HG03060 (cell line): ENCODE data around the gene NCS1.
A peak's percentile ranks its signal among the peaks of the same experiment; 100 is the strongest.
"Not testable (repeated sequence)": the region's sequence is repeated elsewhere in the genome, so short reads cannot be mapped to it uniquely, and the experiment has no call there.

ENCODE experiments used
- ATAC-seq: cut with Tn5 transposase; IDR thresholded peaks from one replicate; pipeline ENCODE4 v1.9.1; 2021; ENCODE audit warnings: low read depth, moderate number of reproducible peaks; ENCODE audit not compliant: unreplicated experiment

The NCS1 gene

DNA sequence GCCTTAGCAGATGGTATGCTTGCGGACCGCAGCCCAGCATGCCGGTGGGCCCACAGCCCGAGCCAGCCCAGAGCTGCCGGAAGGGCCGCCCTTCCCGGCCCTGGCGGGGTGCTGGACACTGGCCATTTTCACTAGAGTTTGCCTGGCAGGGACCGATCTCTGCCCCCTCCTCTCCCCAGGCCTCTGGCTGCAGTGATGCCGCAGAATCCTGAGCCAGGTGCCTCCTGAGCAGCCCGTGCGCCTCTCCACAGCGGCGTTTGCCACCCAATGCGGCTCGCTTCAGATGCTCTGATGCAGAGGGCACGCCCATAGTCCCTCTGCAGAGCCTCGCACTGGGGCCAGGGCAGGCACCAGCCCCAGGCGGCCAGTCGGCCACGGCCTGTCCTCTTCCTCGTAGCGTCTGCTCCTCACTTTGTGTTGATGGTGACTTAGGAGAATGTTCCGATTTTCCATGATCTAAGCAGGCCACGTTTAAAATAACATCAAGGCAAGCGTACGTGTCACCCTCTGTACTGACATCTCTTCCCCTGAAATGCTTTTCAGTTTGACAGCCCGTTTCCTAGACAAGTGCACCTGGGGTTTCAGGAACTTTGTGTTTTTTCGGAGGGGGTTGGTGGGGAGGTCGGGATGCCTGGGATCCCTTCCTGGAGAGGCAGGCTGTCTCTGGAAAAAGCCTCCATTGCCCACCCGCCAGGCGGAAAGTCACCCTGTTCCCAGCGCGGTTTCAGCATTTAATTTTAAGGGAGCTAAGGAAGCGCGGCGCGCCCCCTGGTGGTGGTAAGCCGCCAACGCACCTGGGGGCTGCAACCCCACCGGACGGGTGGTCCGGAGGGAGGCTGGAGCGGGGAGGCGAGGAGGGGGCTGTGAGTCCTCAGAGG lies 63.6 kb downstream of the NCS1 start:
- no peak for ATAC-seq

DNA sequence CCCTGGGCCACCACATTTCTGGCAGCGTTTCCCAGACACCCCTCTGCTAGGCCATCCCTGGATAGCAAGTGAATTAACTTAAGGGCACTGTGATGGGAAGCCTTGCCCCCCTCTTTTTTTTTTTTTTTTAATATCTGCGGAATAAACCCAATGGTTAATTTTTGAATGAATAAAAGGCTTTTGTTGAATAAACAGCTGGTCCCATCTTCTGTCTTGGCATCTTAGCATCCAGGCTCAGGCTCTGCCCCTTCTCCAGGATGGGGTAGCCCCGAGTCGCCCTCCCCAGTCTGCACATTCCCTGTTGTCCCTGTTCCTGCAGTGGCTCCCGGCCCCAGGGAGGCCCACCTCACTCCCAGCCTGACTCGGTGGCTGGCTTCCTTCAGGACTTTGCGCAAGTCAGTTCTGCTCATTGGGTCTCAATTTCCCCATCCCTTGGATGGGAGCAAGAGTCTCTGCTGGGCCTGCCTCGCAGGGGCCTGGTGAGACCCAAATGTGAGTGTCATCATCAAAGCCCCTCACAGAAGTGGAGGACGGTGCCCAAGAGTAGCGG lies 64.3 kb downstream of the NCS1 start:
- ATAC-seq, result no peak

DNA sequence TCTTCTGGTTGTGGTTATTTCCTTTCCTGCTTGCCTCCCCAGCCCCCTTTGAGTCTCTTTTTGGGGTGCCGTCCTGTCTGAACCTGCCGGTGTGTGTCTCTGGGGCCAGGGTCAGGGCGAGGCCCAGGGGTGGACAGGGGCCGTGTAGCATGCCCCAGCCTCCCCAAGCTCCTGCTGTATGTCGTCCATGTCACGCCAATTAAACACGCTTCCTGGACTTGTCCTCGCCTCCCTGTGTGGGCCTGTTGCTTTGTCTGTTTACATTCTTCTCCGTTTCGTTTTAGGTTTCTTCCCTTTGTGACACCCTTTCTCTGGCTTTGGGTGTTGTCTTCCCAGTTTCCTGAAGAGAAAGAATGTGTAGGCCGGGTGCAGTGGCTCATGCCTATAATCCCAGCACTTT lies 64.9 kb downstream of the NCS1 start:
- ATAC-seq, result no peak

DNA sequence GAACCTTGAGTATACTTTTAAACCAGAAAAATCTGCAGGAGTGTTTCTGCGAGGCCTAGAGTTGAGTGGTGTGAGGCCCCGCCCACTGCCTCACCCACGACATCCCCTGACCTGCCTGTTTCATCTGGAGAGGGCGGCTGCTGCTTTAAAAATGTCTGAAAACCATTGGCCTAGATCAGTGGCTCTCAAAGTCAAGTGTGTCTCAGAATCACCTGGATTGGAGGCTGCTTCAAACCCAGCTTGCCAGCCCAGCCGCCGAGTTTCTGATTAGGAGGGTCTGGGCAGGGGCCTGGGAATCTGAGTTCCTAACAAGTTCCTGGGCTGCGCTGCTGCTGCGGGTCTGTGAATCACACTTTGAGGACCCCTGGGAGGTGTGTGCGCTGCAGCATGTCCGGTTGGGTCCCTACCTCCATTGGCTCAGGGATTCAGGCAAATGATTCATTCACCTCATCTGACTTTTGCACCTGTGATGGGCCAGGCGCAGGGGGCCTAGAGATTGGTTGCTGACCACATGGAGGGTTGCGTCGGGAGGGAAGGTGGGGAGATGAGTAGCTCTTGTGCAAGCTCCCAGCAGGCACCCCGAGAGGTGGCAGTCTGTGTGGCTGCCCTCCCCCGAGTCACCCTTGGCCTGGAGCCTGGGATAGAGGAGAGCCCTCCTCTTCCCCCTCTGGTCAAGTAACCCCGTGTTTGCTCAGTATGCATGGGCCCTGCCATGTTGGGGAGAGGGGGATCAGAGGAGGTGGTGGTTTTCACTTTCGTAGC lies 65.7 kb downstream of the NCS1 start:
- ATAC-seq, result no peak

DNA sequence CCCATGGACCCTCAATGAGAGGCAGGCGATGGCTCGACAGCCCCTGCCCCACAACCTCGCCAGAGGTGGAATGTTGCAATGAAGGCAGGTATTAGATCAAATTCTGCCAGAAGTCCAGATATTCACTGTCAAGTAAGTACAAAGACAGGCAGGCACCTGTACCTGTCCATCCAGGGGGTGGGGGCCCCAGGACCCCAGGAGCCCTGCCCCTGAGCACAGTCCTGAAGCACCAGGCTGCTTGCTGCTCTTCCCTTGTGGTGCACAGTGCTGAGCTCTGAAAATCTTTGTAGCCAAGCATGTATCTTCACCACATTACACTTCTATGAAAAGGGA lies 67.1 kb downstream of the NCS1 start:
- no peak for ATAC-seq

DNA sequence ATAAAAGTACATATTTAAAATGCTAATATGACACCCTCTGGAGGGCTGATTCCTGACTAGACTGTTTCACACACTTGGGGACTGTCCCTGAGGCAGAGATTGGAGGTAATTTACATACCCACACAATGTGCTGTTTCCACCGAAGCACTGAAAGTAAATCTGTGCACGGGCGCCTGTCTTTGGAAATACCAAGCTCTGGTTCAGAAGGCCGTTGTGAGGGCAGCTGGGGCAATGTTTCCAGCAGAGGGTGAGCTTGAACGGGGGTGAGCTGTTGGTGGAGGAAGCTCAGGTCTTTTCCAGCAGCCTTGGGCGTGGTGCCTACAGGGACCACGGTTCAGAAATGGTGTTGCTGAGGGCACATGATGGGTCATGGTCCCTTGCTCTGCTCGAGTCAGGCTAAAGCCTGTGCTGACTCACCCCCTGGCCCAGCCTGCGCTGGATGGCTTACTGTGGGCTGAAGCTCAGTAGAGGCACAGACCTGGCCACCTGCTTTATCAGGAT lies 67.6 kb downstream of the NCS1 start:
- peak; percentile 46 for ATAC-seq

DNA sequence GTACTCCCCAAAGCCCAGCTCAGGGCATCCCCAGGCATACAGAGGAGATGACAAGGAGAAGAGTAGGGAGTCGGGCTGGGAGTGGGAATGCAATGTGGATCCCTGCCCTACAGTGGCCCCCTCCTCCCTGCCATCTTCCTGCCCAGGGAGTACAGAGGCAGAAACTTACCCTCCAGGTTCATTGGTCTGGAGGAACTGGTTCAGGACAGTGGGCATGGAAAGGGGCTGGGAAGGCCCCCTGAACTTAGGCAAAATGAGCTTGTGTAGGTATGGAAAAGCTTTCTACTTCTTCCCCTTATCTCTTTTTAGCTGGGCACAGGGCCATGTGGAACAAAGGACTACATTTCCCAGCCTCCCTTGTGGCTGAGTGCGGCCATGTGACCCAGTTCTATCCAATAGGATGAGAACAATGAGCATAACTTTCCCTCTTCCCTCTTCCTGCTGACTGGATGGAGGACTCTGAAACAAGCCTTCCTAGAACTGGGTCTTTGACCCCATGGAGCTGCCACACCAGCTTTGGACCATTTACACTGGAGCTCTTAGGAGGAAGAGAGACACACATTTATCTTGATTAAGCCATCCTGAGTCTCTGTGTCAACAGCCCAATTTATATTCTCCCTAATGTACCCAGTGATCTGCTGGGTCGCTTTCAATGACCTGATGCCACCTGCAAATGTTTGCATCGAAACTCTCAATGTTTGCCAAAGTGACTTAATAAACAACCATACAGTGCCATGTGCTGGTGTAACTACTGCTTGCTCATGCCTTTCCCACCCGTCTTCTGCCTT lies 68.4 kb downstream of the NCS1 start:
- ATAC-seq, result no peak

DNA sequence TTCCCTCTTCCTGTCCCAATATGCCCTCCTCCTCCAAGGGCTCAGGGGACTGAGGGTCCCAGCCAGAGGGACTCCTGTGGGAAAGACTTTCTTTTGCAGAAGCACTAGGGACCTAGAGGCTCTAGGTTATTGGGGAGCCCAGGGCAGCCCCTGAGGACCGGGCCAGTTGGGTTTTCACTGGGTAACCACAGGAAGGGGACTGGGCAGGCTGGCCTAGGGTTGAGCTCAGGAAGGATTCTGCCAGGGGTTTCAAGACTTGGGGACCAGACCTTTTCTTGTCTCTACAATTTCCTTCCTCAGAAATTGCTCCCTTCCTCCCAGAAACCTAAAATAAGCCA lies 69.0 kb downstream of the NCS1 start:
- ATAC-seq, result no peak

DNA sequence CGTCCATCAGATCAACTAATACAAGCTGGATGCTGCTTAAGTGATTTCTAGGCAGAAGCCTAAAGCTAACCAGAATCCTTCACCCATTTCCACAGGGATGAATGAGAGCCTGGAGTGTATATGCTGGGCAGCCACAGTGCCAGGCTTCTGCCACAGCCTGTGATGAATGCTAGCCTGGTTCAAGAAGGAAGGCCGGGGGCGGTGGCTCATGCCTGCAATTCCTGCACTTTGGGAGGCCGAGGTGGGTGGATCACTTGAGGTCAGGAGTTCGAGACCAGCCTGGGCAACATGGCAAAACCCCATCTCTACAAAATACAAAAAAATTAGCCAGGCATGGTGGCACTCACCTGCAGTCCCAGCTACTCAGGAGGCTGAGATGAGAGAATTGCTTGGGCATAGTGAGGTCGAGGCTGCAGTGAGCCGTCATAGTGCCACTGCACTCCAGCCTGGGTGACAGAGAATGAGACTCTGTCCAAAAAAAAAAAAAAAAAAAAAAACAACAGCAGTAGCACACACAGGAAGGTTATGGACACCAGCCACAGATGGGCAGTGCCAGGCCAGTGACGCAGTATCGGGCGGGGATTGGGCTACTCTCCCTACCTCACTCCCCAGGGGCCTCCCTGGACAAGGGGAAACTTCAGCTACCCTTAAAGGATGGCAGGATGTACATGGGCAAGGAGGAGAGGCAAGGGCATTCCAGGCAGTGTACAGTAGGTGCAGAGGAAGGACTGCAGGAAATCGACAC lies 70.2 kb downstream of the NCS1 start:
- ATAC-seq, result no peak

DNA sequence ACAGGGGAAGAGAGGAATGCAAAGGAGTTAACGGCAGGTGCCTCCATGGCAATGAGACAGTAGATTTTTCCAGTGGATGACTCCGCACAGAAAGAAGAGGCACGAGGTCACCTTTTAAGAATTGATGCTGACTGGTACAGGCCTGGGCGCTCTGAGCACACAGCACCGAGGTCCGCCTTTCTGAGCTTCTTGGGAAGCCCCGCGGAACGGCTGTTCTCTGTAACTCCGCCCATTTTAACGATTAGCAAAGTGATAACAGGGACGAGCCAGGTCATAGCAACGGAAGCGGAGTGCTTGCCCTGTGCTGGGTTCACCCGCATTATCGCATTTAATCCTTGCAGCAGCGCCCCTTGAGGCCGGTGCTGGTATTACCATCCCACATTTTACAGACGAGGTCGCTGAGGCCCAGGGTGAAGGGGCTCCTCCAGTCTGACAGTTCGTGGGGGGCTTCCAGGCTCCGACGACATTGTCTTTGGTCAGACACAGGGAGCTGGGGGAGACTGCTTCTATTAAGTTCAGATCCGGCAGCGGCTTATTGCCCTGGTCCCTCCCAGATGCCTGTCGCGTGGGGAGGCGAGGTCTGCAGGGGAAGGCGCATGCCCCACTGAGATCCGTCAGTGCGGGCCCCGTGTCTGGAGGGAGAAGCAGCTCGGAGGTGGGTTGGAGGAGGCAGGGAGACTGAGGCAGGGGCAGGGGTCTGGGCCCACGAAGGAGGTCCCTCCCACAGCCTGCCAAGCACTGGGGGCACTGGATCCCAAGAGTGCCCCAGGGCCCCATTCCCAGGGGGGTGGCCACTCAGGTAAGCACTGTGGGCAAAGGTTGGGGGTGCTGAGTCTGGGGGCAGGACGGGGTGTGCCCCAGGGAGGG lies 71.0 kb downstream of the NCS1 start:
- ATAC-seq, result no peak

DNA sequence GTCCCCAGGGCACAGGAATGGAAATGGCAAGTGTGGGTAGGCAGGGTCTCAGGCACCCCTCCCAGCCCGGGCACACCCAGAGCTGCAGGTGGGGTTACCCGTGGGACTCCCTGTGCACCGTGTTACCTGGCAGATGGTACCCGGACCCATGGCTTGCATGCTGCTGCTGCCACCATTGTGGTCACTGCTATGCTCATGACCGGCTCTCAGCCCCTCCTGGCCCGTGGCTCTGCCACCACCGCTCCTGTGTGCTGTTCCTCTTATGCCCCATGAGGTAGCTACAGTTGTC lies 71.6 kb downstream of the NCS1 start:
- ATAC-seq, result no peak

DNA sequence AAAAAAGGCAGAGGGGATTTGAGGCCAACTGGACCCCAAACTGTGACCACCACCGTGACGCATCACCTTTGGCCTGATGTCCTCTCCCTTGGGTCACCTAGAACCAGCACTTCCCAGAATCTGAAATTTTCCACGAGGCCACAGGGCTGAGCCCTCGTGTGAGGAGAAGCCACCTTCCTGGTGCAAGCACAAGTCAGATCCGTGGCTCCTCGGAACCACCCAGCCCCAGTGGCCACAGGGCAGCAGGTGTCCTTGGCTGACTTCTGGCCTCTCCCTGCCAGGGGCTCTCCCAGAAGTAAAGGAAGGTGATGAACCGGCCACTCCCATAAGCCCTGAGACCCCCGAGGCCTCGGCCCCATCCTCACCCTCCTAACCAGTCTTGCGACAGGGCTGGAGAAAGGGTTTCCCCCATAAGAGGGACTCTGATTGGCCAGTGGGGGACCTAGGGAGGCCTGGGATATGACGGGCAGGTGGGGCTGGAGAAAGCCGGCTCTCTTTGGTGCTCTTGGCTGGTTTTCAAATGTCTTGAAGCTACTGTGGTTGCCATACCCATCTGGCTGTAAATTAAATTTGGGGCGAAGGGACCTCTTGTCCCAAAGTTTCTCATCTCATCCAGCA lies 72.5 kb downstream of the NCS1 start:
- ATAC-seq, result no peak

DNA sequence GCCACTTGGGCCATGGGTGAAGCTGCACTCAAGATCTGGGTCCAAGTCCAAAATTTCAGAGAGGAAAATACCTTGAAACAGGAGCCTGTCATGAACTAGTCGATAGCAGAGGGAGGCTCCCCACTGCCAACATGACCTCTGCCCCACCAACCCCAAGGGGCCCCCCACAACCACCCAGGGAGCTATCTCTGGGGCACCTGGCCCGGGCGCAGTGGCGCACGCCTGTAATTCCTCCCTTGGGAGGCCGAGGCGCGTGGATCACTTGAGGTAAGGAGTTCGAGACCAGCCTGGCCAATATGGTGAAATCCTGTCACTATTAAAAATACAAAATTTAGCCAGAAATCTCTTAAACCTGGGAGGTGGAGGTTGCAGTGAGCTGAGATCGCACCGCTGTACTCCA lies 73.3 kb downstream of the NCS1 start:
- ATAC-seq, result no peak

DNA sequence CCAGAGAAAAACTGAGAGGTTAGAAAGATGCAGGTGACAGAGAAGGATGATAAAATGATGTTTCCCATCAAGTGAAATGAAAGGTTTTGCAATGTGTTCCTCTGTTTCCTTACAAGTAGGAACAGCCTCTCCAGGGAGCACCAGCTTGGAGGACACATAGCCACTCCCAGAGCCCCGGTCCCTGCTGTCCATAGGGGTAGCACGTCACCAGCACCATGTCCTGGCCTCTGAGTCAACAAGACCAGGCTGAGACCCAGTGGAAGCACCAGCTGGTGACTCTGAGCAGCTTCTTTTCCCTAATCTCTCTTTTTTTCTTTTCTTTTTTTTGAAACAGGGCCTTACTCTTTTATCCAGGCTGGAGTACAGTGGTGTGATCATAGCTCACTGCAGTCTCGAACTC lies 73.9 kb downstream of the NCS1 start:
- ATAC-seq, result no peak

DNA sequence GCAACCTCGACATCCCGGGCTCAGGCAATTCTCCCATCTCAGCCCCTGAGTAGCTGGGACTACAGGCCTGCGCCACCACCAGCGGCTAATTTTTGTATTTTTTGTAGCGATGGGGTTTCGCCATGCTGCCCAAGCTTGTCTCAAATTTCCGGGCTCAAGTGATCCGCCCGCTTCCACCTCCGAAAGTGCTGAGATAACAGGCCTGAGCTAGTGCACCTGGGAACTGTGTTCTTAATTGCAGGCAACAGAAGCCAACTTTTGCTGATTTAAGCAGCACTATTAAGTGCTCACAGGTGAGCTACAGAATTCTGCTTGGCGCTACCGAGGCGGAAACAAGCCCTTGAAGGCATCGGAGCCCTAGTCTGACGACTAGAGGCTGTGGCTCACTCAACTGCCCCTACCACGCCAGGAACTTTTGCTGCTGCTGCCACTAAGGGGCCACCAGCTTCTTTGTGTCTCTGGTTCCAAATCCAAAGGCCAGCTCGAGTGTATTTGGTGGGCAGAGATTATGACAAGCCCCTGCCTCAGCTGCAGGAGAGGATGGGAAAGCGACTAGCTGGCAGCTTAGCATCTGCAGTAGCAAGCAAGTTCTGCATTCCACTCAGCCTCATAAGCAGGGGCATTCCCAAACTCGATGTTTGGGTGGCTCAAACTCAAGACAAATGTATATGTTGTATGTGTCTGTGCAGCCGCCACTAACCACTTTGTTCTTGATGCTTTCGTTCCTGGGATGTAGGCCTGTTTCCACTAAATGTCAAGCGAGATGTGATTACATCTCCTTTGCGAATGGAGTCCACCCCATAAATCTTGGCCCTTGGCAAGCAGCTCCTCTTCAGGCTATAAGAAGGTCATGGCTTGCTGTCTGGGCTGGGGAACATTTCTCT lies 82.8 kb downstream of the NCS1 start:
- ATAC-seq, result no peak

DNA sequence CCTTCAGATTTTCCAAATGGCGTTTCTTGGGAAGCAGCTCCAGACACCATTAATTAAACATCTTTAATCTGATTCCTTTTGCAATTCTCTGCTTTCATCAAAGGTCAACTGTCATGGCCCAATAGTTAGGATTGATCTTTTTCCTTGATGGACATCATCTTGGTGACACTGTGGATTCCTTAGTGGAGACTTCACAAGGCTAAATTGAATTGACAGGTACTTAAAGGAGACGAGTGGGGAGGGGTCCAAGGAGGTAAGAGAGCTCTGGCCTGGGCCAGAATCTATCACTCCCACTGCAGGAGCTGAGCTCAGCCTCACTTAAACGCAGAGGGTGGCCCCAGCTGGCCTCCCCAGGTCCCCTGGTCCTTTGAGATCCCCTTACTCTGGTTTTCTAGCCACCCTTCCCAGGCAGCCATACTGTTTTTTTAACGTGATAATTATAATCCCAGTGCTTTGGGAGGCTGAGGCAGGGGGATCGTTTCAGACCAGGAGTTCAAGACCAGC lies 83.5 kb downstream of the NCS1 start:
- no peak for ATAC-seq

DNA sequence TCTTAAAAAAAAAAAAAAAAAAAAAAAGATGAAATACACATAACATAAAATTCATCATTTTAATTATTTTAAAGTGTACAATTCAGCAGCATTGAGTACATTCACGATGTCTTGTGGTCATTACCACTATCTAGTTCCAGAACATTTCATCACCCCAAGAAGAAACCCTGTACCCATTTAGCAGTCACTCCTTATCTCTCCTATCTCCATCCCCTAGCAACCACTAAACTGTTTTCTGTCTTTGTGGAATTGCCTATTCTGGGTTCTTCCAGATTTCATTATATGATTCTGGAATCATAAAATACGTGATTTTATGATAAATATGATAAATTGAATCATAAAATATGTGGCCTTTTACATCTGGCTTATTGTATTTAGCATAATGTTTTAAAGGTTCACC lies 84.4 kb downstream of the NCS1 start:
- no peak for ATAC-seq

DNA sequence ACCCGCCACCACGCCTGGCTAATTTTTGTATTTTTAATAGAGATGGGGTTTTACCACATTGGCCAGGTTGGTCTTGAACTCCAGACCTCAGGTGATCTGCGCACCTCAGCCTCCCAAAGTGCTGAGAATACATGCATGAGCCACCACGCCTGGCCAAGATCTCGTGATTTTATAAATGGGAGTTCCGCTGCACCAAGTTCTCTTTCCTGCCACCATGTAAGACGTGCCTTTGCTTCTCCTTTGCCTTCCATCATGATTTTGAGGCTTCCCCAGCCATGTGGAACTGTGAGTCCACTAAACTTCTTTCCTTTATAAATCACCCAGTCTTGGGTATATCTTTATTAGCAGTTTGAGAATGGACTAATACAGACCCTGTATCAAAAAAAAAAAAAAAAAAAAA lies 85.9 kb downstream of the NCS1 start:
- not testable (repeated sequence) for ATAC-seq
